Measurements from ENCODE around the gene PGAP6.
"Not testable (repeated sequence)": the region's sequence is repeated elsewhere in the genome, so short reads cannot be mapped to it uniquely, and the experiment has no call there.

PGAP6 gene

DNA sequence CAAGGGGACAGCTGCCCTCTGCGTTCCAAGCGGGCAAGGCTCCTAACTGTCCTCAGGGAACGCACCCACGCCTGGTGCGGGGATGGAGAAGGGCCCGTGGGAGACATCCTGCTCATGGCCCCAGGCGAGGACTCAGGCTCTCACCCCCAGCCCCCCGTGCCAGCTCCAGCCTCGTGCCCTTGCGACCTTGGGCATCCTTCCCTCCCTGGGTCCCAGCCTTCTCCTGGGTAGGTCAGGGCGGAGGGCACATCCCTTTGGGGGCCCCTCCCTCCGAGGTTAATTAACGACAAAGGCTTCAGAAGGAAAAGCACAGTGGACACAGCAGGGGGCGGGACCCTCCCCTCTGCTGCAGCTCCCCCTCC lies 3.0 kb downstream of the PGAP6 start:
- DNase-seq, result no peak

DNA sequence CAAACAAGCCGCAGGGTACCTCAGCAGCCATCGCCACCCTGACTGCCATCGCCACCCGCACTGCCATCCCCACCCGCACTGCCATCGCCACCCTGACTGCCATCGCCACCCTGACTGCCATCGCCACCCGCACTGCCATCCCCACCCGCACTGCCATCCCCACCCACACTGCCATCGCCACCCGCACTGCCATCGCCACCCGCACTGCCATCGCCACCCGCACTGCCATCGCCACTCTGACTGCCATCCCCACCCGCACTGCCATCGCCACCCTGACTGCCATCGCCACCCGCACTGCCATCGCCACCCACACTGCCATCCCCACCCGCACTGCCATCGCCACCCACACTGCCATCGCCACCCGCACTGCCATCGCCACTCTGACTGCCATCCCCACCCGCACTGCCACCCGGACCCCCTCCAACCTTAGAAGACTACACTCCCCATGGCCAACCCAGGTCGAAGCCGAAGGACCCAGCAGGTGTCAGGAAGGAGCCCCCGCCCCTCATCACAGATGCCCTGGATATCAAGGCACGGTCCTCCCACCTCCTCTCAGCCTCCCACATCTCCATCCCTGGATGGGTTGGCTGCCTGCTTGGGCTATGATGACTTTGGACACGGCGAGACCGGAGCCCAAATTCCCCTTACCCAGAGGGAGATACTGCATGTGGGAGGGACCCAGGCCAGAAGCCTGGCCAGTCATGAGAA lies 3.5 kb downstream of the PGAP6 start:
- DNase-seq, result not testable (repeated sequence)

DNA sequence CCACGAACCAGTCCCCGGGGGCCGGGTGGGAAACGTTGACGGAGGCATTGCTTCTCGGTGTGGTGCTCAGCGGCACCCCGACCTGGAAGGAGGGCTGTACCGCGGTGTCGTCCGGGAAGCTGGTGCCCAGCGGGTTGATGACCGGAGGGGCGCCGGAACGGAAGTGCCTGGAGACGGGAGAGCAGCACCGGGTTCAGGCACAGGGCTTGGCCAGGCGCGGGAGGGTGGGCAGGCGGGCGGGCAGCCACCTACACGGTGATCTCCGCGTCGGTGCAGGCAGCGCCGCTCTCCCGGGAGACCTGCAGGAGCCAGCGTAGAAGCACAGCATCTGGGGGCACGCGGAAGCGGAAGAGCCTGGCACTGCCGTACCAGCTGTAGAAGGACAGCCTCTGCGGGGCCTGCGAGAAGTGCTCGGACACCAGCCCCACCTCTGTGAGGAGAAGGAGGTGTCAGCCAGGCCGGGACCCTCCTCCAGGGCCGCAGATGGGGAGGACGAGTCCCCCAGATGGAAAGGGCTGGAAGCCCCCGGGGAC lies 4.3 kb downstream of the PGAP6 start:
- no peak for DNase-seq

DNA sequence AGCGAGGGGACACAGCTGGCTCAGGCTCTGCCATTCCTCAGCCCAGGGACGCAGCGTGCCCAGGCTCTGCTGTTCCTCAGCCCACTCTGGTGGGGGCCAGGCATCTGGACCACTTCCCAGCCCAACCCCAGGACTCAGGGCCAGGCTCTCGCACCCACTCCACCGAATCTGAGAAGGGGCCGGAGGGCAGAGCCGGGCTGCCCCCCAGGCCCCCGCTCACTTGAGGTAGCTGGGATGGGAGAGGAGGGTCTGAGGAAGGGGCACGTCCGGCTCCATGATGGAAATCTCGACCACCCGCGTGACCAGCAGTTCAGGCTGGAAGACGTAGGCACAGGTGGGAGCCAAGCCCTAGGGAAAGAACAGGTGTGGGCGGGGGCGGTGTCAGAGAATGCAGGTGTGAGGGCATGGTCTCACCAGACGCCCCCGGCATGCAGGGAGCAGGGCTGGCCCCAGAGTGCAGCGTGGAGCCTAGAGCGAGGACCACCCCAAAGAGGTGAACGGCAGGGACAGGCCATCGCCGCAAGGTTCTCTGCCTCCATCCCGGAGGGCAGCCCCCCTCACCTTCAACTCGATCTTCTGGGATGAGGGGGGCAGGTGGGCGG lies 4.9 kb downstream of the PGAP6 start:
- DNase-seq, result no peak

DNA sequence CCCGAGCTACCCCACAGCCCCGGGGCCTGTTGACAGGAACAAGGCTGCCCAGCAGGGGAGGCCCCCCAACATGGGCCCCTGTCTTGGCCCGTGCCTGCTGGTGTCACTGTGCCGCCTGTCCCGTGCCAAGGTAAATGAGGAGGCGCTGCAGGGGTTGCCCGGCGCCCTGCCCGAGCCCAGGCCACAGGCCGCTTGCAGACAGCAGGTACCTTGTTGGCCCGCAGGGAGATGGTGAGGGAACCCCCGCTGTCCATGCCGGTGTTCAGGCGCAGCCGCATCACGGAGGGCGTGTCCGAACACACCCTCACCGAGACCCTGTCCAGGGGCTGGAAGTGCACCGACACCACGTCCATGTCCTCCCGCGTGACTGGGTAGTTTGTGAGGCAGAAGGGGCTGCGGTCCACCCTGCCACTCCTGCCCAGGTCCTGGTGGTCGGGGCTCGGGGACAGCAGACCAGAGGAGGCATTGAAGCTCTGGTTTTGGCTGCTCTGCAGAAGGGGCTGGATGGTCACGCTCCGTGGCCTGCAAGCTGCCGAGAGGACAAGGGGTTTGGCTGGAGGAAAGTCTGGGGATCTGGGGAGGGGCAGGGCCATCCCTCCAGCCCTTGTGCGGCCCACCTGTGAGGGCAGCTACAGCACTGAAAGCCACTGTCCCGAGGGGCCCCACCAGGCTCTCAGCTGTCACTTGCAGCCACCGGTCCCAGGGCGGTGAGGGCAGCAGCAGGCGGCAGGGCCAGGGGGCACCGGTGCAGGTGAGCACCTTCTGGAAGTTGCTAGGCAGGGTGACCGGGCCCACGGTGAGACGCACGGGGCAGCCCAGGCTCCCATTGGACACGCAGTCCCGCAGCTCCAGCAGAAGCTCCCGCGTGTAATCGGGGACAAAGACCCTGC lies 5.6 kb downstream of the PGAP6 start:
- no peak for DNase-seq

DNA sequence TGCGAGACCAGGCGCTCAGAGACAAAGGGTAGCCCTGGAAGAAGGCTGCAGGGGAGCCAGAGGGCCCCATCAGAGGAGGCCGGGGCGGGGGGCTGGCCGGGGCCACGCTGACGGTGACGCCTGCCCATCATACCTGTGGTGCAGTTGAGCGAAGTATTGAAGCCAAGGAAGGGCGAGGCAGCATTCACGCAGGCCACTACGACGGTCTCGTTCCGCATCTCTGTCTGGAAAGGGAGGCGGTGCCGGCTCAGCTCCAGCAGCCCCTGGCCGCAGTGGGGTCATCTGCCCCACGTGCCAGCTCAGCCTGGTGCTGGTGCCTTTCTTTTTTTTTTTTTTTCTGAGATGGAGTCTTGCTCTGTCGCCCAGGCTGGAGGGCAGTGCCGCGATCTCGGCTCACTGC lies 6.6 kb downstream of the PGAP6 start:
- DNase-seq, result no peak

DNA sequence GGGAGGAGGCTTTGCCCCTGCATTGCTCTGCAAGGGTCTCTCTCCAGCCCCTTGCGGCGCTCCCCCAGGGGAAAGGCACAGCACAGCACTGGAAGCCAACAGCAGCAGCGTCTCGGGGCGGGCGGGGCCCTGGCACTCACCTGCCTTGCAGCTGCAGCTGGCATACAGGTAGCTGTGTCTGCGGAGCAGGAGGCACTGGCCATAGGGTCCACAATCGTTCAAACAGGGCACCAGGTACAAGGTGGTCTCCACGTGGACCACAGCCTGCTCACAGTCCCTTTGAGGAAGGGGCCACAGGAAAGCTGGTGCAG lies 7.2 kb downstream of the PGAP6 start:
- DNase-seq, result no peak

DNA sequence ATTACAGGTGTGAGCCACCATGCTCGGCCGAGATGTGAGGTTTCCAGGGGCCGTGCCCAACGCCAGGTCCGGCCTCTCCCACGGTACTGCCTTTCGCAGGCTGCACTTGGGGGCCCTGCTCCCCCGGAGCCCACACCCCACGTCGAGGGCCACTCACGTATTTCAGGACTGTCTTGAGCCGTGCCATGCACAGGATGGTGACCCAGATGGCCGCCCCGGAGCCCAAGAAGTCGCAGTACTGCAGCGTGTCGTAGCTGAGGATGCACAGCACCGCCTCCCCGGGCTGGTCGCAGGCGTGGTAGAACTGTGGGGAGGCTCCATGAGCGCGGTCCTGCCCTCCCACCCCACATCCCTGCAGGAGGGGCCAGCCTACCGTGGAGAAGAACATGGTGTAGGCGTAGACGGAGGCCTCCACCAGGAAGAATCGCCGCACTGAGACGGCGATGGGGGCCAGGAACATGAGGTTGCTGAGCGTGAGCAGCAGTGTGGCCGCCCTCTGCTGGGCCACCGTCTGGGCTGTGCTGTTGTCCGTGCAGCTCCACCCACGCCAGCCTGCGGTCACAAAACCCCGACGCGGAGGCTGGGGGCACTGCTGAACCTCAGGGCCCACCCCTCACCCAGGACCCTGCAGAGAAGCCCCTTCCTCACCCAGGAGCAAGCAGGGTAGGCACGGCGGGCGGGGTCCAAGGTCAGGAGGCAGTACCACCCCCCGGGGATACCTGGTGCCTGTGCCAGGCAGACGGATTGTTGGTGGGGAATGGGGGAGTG lies 7.7 kb downstream of the PGAP6 start:
- no peak for DNase-seq

DNA sequence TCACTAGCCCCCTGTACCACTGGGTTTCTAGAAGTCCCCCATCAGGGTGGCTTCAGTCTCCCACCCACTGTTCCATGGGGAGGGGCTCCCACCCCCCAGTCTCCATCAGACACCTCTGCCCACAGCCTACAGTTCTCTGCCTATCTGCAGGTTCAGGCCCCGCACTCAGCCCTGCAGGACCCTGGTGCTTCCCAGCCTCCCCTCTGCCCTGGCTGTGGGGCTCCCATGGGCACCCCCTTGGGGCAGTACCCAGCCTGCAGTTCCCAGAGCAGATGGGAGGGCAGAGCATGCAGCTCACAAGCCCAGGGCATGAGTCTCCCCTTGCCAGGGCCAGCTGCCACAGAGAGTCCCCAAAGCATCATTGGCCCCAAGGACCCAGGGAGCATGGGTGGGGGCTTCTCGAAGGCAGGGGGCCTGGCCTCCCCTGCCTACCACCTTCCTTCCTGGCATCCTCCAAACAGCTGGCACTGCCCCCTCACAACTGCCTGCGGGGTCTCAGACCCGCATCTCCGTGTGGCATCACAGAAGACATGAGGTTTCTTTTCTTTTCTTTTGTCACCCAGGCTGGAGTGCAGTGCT lies 8.7 kb downstream of the PGAP6 start:
- DNase-seq, result no peak

DNA sequence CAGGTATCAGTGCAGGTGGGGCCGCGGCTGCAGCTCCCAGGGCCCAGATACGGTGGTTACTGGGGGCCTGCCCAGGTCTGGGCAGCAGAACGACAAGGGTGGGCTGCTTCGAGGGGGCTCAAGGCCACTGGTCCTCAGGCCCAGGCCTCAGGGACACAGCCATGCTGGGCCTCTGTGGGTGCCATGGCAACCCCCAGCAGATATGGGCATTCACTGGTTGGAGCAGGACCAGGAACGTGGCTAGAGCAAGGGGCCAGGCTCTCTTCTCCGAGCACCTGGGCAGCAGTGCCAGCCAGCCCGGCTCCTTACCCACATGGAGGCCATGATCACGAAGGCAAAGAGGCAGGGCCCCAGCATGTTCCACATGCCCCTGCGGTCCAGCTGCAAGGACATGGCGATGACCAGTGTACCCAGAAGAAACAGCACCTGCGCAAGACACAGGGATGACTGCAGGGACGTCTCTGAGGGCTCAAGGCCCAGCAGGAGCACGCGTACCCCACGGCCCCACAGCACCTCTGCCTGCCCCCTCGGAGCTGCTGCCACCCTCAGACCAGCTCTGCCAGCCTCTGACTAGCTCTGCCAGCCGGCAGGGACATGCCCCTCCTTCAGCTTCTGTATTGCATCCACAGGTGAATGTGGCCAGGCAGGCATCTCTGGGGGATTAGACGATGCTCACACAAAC lies 9.3 kb downstream of the PGAP6 start:
- DNase-seq, result no peak

DNA sequence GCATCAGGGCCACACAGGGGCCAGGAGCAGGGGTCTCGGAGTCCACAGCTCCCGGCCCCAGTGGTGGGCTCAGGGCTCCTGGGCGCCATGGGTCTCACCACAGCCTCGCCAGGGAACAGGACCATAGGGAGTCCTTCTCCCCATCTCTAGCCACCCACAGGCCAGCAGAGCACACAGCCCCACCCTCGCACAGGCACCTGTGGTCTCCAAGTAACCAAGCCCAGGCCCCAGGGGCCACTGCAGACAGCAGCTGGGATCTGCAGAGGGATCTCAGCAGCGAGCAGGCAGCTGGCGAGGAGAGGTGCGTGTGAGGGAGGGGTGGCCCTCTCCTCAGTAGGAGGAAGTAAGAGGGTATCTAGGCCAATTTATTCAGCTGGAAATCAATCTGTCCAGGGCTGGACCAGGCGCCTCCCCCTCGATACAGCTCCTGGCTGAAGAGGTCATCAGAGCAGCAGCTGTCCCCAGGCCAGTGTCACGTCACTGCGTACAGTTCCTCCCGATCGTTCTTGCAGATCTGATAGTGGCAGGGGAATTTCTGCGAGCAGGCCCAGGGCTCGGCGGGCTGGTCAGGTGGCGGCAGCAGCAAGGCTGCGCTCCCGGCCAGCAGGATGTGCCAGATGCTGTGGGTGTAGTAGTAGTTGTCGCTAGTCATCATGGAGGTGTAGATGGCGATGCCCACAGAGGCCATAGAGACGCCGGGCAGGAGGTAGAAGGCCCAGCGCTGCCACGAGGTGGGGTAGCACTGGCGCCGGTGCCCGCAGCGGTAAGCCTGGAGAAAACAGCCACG lies 10.1 kb downstream of the PGAP6 start:
- DNase-seq, result no peak

DNA sequence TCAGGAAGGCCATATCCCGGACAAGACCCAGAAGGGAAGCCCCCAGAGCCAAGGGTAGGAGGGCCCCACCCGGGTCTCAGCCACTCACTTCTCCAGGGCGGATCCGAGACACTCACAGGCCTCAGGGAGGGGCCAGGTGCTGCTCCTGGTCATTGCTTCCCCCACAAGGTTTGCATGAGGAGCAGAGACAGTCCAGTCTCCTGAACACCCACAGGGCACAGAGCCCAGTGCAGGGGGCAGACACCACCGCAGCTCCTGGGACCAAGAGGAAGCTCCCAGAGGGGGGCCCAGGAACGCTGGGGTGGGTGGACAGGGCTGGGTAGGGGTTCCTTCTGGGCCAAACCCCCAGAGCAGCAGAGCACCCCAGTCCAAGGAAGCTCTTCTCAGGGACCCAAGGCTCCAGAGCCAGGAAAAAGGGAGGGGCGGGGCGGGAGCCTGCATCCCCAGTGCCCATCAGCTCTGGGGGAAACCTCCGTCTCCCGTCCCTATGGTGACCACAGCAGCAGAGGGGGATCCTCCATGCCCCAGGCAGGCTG lies 10.7 kb downstream of the PGAP6 start:
- DNase-seq, result no peak

DNA sequence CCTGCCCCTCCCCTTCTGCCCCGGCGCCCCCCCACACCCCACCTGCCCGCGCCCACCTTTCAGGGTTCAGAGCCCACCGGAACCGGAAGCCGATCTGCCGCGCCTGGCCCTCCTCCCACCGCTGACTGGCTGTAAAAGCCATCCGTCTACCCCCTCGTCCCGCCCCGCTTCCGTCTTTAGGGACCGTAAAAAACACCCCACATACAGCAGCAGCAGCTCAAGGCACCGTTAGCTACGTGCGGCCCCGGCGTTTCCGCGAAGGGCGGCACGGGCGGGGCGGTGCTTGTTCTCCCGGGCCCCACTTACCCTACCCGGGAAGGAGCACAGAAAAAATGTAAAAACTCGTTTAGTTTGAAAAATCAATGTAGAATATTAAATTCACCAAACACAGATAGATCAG lies 11.3 kb downstream of the PGAP6 start, which contains the start of gene MRPL28:
Gene MRPL28, minus strand, starts transcription at position 96 of the 400 bp plus-strand sequence. CDS start 320 bp downstream, outside the sequence.
- DNase-seq, result peak; percentile 70

DNA sequence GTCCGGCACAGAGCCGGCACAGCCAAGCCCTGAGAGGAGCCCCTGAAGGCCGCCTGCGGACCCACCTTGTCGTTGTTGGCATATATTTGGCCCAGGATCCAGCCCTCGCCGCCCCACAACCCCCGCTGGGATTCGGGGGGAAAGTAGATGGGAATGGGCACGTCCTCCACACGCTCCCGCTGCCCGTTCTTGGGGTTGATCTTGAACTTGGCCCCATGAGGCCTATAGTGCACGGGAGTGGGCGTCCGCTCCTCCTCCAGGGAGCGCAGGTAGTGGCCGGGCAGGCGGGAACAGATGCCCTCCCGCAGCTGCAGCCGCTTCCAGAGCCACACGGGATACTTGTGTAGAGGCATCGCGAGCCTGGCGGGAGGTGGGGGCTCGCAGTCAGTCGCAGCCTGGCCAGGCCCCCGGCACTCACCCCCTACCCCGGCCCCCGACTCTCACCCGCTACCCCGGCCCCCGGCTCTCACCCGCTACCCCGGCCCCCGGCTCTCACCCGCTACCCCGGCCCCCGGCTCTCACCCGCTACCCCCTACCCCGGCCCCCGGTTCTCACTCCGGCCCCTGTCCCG lies 11.8 kb downstream of the PGAP6 start:
- DNase-seq, result no peak

DNA sequence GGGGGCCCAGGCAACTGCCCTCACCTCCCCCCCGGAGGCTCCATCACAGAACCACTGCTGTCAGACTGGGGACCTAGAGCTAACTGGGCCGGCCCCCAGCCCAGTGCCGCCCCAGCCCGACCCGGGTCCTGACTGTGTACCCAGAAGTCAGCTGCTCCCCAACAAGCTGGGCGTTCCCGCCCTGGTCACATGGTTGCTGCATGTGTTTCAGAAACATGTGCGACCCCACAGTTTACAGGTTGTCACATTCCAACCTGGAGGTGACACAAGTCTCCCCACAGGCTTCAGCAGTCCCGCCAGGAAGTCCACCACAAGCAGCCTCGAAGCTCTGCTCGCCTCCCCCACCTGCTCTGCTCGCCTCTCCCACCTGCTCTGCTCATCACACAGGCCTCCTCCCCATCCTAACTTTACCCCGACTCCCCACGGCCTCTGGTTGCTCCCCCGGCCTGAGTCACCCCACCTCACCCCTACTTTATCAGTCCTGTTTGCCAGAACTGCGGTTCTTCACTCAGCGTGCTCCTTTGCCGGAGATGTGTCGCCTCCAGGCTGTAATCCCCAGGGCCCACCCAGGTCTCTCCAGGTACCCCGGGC lies 12.4 kb downstream of the PGAP6 start:
- no peak for DNase-seq

DNA sequence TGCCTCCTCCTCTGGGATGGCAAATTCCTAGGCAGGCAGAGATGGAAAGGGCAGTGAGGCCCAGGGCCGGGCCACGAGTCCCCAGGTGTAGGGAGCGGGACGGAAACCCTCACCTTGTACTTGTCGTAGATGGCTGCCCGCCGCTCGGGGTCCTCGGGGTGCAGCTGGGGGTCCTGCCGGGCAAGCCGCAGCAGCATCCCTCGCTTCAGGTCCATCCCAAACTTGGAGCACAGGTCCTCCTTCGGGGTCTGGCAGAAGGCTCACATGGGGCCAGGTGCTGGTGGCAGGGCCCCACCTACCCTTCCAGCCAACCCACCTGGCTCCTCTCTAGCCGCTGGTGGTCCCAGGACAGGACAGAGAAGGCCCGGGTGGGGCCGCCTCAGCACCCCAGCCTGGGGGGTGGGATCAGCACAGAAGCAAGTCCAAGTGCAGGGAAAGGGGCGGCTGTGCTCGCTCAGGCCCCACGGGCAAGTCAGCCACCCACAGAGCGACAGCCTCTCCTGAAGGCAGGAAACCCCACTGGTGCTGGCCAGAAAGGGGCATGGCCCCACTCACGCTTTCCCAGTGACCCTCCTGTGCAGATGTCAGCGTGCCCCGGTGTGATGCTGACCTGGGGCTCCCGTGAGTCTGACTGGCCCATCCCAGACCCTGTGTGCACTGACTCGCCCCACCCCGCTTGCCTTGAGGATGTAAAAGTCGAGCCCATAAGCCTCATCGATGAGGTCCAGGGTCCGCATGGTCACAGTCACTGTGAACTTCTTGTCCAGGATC lies 13.2 kb downstream of the PGAP6 start:
- DNase-seq, result no peak

DNA sequence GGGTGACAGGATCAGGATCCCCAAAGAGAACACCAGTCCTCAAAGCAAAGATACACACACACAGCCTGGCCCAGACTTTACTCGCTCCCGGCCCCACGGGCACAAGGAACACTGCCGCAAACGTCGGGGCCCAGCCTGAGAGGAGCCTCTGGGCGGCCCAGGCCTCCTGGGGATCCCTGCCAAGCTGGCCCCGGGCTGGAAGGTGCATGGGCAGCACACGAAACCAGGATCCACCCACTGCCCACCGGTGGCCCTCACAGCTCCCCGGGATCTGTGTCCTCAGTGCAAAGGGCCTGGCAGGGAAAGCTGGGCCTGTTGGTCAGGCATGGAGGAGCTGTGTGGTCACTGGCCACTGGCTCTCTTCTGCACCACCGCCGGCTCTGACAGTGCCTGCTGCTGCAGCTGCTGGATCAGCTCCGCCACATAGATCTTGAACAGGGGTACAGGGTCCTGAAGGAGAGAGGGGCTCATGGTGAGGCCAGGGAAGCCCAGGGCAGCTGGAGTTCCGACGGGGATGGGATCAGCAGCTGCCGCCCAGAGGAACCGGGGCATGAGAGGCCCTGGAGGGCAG lies 14.4 kb downstream of the PGAP6 start:
- DNase-seq, result no peak

DNA sequence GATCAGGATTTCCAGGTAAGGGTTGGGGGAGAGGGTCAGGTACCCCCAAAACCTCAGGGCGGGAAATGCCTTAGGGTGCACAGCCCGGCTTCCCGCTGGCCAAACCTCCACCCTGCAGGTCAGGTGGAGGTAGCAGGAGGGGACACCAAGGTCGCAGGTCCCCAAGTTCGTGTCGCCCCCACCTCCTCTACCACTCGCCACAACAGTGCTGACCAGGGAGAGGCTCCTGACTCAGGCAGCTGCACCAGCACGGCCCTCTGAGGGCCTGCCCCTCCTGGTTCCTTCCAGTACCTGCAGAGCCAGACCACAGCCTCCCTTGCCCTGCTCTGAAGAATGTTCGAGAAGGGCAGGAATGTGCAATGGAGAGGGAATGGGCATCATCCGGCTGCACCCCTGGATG lies 15.3 kb downstream of the PGAP6 start:
- no peak for DNase-seq

Data from NCI-H1105 treated with DMSO at 0.1 percent for 48 hours (cell line).